GM18519 (cell line): ENCODE results near the gene SPDYE5.

Source experiments
- ATAC-seq: cut with Tn5 transposase; IDR thresholded peaks from one replicate; pipeline ENCODE4 v1.9.1; 2021; ENCODE audit warnings: mild to moderate bottlenecking, moderate library complexity; ENCODE audit not compliant: unreplicated experiment, low FRiP score

SPDYE5 gene

DNA sequence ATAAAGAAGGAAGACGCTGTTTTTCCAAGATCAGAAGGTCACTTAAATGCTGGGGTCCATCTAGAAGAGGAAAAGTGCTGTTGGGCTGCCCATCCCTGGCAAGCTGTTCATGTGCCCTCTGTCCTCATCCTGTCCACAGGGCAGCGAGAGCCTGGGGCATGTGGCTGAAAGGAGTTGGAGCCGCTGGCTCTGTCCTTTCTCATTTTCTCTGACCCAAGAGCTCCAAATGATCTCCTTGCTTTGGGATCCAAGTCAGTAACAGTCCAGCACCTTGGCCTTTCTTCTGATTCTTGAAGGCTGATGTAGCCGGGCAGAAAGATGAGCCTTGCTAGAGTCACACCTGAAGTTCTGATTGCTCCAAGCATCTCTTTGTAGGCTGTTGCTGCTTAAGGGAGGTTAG lies 44.4 kb downstream of the SPDYE5 start:
- no peak for ATAC-seq

DNA sequence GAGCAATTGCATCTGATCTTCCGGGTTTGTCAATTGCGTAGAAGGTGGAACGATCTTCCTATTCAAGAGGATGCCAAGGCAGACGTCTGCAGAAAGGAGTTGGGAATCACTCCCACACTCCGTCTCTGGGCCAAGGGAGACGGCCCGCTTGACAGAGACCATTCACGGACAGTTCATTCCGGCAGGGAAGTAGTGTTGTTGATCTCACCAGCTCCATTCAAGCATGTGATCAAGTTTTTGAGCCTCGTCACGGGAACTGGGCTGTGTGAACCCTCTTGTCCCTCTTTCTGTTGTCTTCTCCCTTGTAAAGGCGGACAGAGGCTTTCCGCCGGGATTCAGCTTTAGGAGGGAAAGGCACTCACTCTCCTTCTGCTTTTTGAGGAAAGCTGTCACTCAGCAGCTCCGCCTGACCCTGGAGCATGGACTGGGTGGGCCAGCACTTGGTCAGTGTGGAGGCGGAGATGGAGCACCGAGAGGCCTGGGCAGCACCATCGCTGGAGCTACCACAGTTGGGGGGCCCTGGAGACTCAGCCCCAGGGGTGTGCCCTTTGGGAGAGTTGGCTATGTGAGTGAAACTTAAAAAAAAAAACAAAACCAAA lies 44.9 kb downstream of the SPDYE5 start:
- ATAC-seq = no peak

DNA sequence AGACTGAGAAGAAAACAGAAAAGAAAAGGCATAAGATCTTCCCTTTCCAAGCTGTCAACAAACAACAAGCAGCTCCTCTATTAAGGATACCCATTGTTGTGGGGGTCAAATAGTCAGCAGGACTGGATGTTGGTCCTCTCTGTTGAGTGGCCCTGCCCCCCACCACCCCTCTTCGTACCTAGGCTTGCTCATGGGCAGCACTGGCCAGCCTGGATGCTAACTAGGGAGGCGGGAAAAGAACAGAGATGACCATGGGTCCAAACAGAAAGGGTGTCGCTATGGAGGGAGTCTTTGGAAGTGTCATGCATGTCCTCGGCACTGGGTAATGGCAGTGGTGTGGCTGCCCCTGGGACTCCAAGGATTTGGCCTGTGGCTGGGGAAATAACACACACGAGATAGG lies 45.6 kb downstream of the SPDYE5 start:
- no peak for ATAC-seq

DNA sequence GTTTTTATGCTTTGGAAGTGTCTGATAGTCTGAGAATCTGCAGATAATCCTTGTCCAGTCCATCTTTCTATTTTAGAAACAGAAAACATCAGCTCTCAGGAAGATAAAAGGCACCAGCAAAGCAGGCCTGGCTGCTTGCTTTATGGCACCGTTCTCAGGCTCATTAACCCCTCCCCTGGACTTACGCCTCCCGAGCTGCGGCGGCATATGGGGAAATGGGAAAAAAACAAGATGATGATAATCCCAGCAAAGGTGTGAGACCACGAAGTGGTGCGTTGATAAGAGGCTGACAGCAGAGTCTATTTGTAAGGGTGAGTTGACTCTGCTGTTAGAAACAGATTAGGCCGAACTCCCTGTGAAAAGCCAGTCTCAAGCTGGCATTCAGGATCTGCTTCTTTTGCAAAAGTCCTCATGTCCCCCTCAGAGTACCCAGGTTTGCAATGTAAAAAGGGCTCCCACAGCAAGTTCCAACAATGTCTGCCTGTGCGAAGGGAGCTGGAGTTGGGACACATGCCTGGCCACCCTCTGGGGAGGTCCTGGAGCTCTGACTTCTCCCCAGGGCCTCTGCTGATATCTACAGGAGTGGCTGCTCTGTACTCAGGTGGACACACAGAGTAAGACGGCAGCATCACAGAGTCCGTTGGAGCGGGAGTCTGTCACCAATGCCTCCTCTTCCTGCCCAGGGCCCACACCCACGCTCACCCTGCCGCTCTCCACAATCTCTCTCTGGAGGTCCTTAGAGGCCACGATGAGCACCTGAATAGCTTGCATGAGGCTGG lies 54.3 kb downstream of the SPDYE5 start:
- ATAC-seq = no peak
